HG03108 (cell line): ENCODE measurements around the gene SEZ6.

Experiments used
- ATAC-seq: cut with Tn5 transposase; IDR thresholded peaks from one replicate; pipeline ENCODE4 v1.9.1; 2021; ENCODE audit warnings: moderate library complexity; ENCODE audit not compliant: unreplicated experiment

The SEZ6 gene

GRCh38 chr17:29007456-29007855 lies 1.6 kb upstream of the SEZ6 start:
- no peak for ATAC-seq

GRCh38 chr17:29004081-29004692 lies 1.6 kb downstream of the SEZ6 start:
- ATAC-seq = no peak

- no peak for ATAC-seq
Observed at GRCh38 chr17:29003289-29003688, 2.5 kb downstream of the SEZ6 start.

GRCh38 chr17:29002811-29003210 lies 3.0 kb downstream of the SEZ6 start:
- no peak for ATAC-seq

- ATAC-seq = no peak
Observed at GRCh38 chr17:29000973-29001372, 4.9 kb downstream of the SEZ6 start.

- no peak for ATAC-seq
Observed at GRCh38 chr17:28999206-28999605, 6.6 kb downstream of the SEZ6 start.

- no peak for ATAC-seq
Observed at GRCh38 chr17:28997806-28998205, 8.0 kb downstream of the SEZ6 start.

GRCh38 chr17:28996554-28997096 lies 9.2 kb downstream of the SEZ6 start:
- no peak for ATAC-seq

GRCh38 chr17:28993645-28994426 lies 12.0 kb downstream of the SEZ6 start:
- no peak for ATAC-seq

- ATAC-seq = no peak
Observed at GRCh38 chr17:28992625-28993600, 12.9 kb downstream of the SEZ6 start.

- ATAC-seq = no peak
Observed at GRCh38 chr17:28992185-28992584, 13.6 kb downstream of the SEZ6 start.

- no peak for ATAC-seq
Observed at GRCh38 chr17:28991779-28992178, 14.1 kb downstream of the SEZ6 start.

GRCh38 chr17:28989028-28989427 lies 16.8 kb downstream of the SEZ6 start:
- ATAC-seq = no peak

GRCh38 chr17:28988475-28988874 lies 17.4 kb downstream of the SEZ6 start:
- ATAC-seq = no peak

GRCh38 chr17:28986714-28987655 lies 18.8 kb downstream of the SEZ6 start:
- no peak for ATAC-seq

GRCh38 chr17:28985950-28986713 lies 19.7 kb downstream of the SEZ6 start:
- no peak for ATAC-seq

GRCh38 chr17:28983286-28984230 lies 22.3 kb downstream of the SEZ6 start:
- ATAC-seq = no peak

- ATAC-seq = no peak
Observed at GRCh38 chr17:28982131-28982793, 23.6 kb downstream of the SEZ6 start.
